Liver (tissue), 3 donors: ENCODE data around the gene ZNF578.

Source experiments
- SP1 ChIP-seq: IDR thresholded peaks from 2 replicates; pipeline ENCODE4 v1.6.1; 2018; ENCODE audit warnings: antibody characterized with exemption, mild to moderate bottlenecking
- TAF1 ChIP-seq: conservative IDR thresholded peaks from 2 replicates; pipeline ENCODE4 v1.6.1; 2016; ENCODE audit warnings: antibody characterized with exemption, mild to moderate bottlenecking
- TF ChIP-seq, protein P1 (sequence below): fragments of 150-350 bp; IDR thresholded peaks from 2 replicates; pipeline ENCODE4 v1.5.1; 2017; ENCODE audit warnings: improper control_type of control experiment, low read depth, low read length; ENCODE audit not compliant: missing input control
- donor health status: healthy.
- donor health status: healthy.

DNA sequence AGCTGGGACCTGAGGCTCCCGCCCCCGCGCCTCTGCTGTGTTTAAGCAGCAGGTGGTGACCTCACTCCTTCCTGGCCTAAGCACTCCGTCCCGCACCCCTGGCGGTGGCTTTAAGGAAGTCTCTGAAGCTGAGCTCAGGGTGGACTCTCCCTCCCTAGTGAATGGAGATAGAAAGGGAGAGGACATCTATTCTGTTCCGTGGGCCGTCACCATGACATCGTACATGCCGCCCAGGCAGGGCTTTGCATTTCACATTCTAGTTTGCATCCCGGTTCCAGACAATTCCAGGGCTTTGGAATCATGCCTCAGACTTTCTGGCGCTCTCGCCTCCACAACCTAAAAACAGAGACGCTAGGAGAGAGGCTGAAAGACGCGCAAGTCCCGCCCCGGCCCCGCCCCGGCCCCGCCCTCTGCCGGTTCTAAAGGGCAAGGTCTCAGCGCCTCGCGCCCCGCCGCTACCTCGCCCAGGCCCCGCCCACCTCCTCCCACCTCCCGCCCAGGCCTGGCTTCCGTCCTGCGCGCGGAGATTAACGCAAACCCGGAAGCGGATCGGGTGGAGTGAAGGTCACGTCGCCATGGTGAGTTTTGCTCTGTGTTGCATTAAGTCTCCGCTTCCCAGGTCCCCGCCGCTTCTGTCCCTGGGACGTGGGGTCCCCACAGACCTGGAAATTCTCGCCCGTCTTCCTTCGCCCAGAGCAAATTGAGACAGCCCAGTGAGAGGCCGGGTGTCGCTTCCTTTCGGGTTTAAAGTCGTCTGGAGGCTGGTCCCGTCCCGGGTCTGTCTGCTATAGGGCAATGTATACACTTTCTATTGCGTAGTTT, 74.0 kb downstream of the ZNF578 start, which contains the start of gene ZNF808:
- TF ChIP-seq TAF1 = no peak
- TF ChIP-seq, protein P1, sequence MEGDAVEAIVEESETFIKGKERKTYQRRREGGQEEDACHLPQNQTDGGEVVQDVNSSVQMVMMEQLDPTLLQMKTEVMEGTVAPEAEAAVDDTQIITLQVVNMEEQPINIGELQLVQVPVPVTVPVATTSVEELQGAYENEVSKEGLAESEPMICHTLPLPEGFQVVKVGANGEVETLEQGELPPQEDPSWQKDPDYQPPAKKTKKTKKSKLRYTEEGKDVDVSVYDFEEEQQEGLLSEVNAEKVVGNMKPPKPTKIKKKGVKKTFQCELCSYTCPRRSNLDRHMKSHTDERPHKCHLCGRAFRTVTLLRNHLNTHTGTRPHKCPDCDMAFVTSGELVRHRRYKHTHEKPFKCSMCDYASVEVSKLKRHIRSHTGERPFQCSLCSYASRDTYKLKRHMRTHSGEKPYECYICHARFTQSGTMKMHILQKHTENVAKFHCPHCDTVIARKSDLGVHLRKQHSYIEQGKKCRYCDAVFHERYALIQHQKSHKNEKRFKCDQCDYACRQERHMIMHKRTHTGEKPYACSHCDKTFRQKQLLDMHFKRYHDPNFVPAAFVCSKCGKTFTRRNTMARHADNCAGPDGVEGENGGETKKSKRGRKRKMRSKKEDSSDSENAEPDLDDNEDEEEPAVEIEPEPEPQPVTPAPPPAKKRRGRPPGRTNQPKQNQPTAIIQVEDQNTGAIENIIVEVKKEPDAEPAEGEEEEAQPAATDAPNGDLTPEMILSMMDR = peak; percentile 40
- peak; percentile 62 for TF ChIP-seq SP1
